Stimulated activated CD8-positive, alpha-beta memory T cell treated with anti-CD3 and anti-CD28 coated beads, Interleukin-7, amount 100 ng/mL, for 48 hours (primary cell): ENCODE results near the gene GCSAM.

Experiments used
- DNase-seq, 2 donors: peaks; one replicate each; pipeline ENCODE4 v3.0.0-alpha.2; 2020; ENCODE audit warnings: low read depth in 1 of 2; ENCODE audit errors: extremely low read depth in 1 of 2

GCSAM gene

DNA sequence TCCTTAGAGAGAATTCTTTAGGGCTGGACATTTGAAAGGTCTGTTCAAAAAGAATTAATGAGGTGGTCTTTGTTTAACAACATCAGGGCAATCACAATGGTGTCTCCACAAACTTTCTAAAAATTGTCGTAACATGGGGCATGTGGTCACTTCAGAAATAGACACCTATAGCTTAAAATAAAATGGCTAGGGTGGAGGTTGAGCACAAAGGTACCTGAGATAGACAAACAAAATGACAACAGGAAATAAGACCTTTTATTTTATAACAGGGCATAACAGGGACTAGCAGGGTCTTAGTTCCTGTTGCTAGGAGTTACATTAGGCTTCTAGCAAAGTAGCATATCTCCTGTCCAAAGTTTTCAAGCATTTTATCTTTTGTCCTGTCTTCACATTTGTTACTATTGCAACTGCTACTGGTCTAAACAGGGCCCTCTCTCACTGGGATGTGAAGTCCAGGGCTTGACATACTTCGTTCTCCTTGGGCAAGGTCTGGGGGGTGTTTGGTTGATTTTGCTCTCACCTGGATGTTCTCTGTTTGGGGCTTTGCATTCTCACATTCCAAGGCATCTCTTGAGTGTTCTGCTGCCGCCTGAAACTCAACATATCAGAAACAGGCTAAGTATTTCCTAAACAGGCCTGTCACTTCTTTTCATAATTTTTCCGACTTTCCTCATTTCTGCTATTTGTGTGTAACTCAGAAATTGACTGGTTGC is 3.0 kb downstream of the GCSAM start:
- no peak for DNase-seq

DNA sequence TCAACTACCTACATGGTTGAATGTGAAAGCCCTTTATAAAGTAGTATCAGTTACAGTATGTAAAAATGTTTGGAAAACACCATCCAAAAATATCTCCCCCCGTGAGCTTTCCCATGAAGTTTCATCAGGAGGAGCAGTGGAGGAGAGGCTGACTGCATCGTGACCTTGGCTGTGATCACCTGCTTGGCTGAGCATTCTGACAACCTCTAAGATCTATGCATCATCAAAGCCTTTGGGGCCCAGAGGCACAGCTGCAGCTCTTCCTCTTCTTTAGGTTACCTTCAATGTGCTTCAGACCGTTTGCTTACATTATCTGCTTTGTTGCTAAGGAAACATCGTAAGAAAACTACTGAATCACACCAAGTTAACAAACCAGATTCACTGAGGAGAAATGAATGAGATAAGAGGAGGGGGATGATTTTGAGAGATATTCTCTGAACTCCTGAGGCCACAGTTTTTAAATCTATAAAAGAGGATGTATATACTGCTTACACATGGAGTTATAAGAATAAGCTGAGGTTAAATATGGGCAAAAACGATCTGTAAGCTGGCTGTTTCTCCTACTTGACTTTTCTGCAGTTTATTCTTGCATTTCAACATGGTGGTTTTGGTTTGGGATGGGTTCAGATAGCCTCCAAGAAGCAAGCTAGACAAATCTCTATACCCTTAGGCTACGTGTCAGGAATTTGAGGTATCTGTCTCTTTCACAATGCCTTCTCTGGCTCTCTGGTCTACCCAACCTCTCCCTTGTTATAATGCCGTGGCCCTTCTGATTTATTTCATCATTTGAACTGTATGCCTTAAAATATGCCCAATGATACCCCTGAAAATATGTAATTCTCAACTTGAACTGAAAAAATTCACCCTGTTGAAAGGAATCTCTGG is 4.0 kb downstream of the GCSAM start:
- peak in 1 of 2 donors; percentile 35 for DNase-seq

DNA sequence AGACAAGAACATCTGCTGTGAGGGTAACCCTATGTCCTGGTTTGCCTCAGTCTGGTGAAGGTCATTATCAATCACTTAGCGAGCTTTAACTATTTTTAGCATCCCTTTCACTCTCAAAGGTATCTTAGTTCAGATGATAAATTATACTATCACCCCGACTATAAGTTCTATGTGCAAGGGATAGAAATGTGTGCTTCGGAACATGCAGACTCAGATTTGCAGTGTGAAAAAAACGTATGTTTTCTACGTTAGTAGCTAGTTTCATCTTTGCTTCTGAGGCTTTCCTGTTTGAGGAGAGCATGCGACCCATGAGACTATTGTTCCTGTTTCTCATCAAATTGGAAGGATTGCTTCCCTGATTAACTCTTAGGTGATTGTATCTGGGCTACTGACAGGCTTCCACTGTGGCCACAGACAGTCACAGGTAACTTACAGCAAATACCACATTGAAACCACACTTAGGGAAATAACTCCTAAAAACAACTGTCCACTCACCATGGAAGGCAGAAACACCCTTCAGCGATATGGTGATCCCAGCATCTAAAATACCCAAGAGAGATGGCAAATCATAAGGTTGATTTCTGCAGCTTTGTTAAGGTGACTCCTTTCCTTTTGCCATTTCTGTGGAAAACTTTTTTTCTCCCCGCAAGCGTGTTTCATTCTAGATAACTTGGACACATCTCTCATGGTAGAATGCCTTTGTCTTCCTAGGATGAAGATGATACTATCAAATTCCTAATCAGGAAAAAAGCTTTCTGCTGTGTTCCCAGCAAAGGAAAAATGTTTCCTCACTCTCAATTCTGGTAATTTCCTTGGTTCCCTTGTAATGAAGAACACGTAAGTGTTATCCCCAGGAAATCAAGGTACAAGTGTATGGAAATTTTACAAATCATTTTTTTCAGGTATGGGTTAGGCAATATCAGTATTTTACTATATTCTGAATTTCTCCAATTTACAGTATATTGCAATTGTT is 5.2 kb downstream of the GCSAM start:
- no peak for DNase-seq

DNA sequence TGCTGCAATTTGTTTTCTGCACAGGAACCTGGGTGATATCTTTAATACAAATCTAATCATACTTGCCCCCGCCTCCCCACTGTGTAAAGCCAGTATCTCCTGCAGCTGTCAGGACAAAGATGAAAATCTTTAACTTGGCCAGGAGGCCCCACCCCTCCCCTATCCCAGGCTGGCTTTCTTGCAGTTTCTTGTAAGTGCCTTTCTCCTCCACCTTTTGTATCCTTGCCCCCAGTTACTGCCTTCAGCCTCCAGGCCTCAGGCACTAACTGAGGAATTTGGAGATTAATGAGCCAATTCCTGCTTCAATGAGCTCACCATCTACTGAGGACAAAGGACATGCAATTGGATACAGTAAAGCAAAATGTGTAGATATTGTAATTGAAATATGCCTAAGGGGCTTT is 6.5 kb downstream of the GCSAM start:
- no peak for DNase-seq

DNA sequence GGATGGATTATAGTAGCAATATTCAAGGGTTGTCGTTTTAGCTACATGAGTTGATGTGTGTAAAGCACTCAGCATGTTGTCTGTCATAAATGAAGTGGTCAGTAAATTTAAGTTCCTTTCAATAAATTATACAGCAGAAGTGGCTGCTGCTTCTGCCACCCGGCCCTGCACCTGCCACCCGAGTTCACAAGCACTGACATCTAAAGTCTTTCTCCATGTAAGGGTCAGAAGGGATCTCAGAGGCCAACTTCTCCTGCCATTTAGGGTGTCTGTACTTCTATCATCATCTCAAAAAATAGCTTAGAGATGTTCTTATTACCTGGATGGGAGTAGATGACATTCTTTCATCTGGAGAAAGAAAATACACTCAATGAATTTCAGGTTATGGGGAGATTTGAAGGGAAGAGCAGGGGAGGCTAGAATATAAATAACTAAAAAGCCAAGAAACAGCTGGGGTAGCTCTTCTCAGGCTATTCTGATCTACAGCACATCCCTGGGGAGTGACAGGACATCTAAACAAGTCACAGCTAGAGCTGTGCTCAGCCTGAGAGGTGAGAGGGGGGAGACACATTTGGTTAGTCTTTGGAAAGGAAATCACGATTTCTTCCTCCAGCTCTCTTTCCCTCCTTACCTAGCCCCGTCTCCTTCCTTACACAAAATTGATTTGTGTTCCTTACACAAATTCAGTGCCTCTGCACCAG is 8.0 kb downstream of the GCSAM start:
- DNase-seq, result no peak

DNA sequence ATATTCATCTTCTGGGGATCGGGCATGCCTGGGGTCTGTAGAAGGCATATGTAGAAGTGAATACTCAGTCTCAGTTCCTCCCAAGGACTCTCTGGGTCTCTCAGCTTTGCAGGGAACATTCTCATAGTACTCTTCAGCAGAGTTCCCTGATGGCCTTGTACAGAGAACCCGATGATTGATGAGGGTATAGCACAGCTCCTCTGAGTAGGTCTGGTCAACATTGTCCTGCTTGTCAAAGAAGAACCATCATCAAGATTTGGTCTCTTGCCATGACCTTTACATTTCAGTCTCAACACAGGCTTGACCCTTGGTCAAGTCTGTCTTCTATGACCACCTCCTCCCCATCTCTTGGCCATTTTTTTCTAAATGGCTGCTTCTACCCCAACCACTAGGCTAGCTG is 9.5 kb downstream of the GCSAM start:
- DNase-seq, result no peak

DNA sequence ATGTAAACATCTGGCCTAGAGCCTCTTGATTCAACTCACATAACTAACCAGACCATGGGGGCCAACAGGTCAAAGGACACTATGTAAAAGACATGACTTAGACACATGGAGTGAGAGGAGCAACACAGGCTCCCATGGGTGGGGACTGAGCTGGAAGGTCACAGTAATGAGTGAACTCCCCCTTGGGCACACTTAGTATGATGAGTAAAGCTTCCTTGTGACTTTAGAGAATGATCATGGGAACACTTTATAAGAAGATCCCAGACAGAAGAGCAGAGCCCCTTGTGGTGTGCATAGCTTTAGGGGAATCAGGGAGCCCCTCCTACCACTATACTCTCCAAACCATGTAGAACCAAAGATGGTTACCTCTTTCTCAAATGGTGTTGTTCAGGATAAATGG is 10.2 kb downstream of the GCSAM start:
- DNase-seq, result no peak

DNA sequence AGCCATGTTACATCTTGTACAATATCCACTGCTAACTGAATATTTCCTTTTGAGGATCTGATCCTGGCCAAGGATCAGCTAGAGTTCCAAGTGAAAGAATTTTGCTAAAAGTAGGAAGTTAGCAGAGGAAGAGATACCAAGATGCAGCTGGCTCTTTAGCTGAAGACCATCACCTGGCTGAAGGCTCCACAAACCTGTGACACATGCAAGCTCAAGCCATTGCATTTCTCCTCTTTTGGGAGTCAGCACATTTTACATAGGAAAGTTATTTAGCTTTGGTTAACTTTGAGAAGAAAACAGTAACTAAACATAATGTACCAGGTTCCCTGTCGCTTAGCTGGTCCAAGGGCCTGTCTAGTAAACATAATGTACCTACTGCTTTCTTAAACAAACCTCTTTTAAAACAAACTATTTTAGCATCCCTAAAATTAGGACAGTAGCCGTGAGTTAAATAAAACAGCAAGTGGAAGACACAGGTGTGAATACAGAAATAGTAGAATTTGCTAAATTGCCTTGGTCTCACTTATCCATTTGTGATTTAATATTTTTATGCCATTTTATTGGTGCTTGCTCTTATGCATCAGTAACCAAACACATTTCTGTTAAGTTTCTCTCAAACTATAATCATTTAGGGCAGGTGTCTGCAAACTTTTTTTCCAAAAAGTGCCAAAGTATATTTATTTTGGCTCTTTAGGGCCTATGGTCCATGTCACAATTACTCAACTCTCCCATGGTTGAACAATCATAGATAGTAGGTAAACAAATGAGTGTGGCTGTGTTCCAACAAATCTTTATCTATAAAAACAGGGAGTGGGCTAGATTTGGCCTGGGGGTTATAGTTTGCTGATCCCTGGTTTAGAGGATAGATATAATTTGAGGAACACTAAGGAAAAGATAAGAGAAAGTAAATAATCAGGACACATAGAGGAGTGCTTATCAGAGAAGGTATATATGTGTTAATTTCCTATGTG is 11.2 kb downstream of the GCSAM start:
- DNase-seq, result no peak

DNA sequence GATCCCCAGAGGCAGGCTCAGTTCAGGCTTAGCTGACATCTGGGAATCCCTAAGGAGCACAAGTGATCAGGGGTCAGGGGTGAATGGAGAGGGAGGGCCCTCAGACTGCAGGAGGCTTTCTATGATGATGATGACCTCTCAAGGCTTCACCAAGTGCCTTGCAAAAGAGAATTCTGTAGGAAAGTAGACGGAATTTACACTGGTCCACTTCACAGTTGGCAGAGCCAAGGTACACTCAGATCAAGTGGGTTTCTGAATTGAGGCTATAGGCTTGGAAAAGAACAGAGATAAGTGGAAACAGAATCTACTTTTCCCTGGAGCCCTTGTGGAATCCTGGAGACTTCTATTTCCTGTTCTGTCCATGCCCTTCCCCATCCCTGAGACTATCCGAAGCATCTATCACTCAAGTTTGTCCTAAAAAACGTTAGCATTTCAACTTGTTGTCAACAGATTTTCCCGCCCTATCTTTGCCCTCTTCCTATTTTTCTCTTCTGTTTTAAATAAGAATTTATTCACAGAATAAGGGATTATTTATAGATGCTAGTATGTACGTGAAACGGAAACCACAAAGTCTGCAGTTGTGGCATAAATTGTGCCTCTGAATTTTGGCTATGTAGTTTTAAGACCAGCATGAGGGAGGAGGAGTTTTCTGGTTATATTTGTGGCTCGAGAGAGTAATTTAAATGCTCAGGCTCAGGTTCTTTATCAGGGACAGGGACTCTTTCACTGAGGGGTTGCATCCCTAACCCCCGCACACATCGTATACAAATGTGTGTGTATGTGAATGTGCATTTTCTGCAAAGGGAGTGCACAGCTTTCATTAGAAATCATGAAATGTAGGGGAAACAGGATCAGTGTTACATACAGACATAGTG is 12.8 kb downstream of the GCSAM start:
- DNase-seq, result no peak

DNA sequence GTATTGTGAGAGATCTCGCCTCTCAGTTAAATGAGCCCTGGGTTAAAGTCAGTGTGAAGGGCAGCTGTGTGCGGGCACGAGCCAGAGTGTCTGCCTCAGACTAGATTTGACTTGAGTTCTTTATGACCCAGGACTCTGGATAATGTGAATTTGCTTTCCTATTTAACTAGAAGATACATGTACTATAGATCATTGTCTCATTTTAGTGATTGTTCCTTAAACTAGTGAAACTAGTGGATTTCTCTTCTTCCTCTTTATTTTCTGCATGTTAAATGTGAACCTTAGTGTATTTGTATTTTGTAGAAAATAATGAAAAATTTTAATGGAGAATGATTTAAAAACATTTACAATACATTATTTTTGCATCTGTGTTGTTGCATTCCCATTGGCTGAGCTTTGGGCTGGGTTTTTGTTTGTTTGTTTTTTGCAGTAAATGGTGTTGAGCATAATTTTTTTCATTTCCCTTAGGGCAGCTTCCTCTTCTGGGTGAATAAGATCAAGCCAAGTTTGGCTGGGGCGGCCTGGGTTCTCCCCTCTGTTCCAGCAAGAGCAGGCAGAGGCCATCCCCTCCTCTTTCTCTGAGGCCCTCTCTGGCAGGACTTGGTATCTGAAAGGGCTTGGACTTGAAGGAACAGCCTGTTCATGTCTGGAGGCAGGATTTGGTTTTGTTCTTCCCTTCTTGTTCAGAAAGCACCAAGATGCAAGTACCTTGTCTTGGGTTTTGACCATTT is 15.0 kb downstream of the GCSAM start:
- DNase-seq, result no peak

DNA sequence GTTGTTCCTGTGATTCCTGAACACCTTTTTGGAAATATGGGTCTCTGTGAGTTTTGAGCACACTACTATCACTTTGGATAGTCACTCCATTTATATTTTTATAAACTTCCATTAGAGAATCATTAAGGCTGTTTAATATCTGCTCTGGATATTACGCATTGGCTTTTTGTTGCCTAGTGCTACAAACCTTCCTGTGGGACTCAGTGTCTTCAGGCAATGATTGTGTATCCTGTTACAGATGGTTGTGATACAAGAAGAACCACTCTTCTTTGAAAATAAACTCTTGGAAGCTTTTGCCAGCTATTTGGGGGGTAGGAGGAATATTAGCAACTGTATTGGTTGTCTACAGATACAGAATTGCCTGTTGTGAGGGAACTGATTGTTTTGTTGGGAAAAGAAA is 15.6 kb downstream of the GCSAM start:
- no peak for DNase-seq

DNA sequence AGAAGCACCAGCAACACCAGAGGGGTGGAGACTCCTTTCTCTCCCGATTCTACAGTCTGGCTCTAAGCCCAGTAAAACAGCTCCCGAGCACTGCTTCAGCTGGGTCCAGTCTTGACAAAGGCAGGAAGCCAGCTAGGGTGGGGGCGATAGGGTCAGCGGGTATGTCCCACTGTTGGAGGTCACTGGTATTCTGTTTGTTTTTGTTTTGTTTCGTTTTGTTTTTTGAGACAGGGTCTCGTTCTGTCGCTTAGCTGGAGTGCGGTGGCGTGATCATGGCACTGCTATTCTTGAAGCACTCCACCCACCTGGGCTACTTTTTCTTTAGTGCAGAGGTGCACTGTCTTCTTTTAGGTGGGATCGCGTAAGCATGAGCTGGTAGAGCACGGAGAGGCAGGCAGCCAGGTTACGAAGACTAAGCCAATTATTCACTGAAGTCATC is 16.3 kb downstream of the GCSAM start:
- DNase-seq, result no peak

DNA sequence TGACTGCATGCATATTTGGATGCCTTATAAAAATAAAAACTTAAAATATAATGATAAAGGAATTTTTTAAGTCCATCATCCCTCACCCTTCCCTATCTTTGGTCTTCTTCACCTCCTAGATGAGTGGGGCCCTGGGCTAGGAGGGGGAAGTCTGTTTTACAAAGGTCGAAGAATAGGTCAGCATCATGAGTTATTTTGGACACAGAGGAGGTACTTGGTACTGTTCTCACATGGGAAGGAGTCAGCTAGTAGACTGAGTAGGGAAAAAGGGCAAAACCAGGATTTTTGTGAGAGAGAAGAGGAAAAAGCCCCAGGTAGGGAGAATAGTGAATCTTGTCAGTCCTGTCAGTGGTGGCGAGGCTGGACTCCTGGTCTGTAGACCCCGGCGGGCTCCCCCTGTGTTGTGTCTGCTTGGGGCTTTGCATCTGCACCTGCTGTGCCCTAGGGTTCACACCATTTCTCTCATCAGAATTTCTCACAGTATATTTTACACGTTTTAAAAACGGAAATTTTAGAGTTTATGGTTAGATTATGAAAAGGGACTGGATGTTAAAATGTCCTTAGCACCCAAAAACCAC is 17.2 kb downstream of the GCSAM start:
- DNase-seq, result no peak

DNA sequence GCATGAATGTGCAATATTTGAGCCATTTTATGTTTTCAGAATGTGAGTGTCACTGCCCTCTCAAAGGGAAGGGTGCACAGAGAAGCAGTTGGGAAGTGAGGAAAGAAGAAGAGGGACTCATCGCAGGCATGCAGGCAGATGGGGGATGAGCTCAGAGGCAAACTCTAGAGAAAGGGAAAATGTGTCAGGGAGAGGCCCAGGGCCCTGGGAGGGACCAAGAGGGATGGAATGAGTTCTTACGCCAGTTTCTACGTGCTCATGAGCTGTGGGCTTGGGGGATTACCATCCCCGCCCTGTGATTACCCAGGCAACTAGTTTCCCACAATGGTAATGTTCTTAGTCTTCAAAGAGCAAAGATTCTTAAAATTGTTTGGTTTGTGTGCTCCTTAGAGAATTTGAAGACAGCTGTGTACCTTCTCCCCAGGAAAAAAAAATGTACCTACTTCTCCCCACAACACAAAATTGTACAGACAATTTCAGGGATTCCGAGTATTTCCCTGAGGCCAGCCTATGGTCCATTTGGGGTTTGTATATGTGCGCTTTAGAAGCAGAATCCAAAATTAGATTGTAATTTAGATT is 17.8 kb downstream of the GCSAM start:
- no peak for DNase-seq

DNA sequence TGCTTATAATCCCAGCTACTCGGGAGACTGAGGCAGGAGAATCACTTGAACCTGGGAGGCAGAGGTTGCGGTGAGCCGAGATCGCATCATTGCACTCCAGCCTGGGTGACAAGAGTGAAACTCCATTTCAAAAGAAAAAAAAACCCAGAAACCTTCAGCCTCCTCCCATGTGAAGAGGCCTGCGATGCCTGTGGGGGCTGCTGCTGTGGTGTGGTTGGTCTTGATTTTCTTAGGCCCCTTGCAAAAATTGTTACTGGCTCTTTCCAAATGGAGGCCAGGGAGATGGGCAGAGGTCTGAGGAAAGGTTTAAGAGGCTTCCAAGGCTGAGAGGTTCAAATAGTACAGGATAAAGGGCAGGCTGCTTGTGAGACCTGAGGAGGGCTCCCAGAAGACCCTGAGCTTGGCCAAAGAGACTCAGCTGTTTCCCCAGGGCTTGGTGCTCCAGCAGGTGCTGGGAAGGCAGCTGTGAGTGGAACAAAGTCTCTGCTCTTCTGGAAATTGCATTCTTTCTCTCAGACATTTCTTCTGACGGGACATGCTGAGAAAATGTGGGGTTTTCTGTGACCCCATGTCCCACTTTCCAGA is 18.4 kb downstream of the GCSAM start:
- no peak for DNase-seq

DNA sequence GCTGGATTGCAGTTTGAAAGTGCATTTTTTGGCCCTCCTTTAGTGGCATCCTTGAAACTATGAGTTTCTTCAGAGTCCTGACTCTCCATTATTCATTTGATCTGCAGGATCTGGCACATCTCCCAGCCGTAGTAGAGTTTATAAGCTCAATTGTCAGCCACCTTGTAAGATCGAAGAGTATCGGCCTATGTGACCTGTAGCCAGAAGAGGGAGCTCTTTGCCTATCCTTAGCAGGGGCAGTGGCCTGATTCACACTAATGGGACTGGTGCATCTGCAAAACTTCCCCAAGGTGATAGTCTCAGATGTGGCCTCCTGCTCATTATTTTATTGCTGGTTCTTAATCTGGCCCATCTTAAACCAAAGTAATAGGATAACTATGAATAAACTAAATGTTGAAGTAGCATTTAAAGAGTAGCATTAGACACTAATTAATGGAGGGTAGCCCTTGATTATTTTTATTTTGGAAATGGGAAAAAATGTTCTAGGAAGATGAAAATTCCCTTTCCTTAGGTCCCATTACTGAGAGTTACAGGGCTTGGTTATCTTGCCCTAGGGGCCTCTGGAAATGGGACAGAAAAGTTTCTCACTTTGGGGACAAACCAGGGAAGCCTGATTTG is 21.2 kb downstream of the GCSAM start:
- peak in 1 of 2 donors; percentile 34 for DNase-seq
